ENCODE measurements around the gene TIMM23. TPM values are rescaled to one million over a fixed set of nuclear protein-coding genes. Genes with fewer than 3 reads are reported as not detected.

Gene TIMM23
- total RNA-seq, 1 experiment from 2014 or later = 70.1 TPM

- H2AFZ ChIP-seq (ENCODE audit: low read depth, low read length, poor library complexity, severe bottlenecking) = no peak overlapping the region
- RAD21 ChIA-PET (ENCODE audit: low non-redundant PET in 1 of 2, low total read pairs in 2 of 2, uncharacterized antibody in 2 of 2, unreplicated experiment in 2 of 2) = no interaction called here
Observed at GRCh38 chr10:46019177-46019528, 46.9 kb downstream of the TIMM23 start.

More at GRCh38 chr10:46019177-46019528, 46.9 kb downstream of the TIMM23 start:
- Histone ChIP-seq H3K27me3 (ENCODE audit: insufficient read depth, low read length) (no peaks in the 10 kb centered on the region), H3K4me2 (ENCODE audit: low read length) (no peak overlapping the region), H3K9me2 (ENCODE audit: insufficient read depth) (no peaks in the 10 kb centered on the region), H3K9me3 (ENCODE audit: control insufficient read depth in 1 of 2, insufficient read depth in 1 of 2, low read depth in 1 of 2, low read length in 2 of 2) (no peaks in the 10 kb centered on the region), H3K79me2 (ENCODE audit: insufficient read depth, low read length) (peaks cover 88% of the 10 kb centered on the region), H3K4me3 (replicated peaks in 1 of 2; ENCODE audit: low read depth in 1 of 2, low read length in 2 of 2) (no peak overlapping the region), H4K20me1 (ENCODE audit: insufficient read depth) (peaks cover 9% of the 10 kb centered on the region; the same call in 1 of the 2 replicates), H3K9ac (ENCODE audit: low read length) (no peak overlapping the region), H3K36me3 (ENCODE audit: control insufficient read depth in 1 of 2, insufficient read depth in 2 of 2, low read length in 2 of 2) (peaks cover 4 to 10% of the 10 kb centered on the region in 2 experiments; a peak in 3 of 4 replicates), H3K27ac (ENCODE audit: low read depth, low read length) (no peak overlapping the region), H3K4me1 (ENCODE audit: control insufficient read depth in 1 of 2, insufficient read depth in 2 of 2, low read length in 2 of 2) (peaks cover 21 to 33% of the 10 kb centered on the region in 2 experiments)
- POLR2A ChIA-PET = no interaction called here
- CTCF ChIA-PET = interaction anchor here (1.0 kb wide), 1 partner anchor 10 kb away, joined by 4 read pairs; no protein-coding TSS in a partner anchor
- DNase-seq (ENCODE audit: low read depth, low spot score) (no peak), ATAC-seq (no peak)
- no peak for TF ChIP-seq TCF7L2 (IDR thresholded peaks at IDR 0.05; ENCODE audit: borderline replicate concordance, extremely low read depth, insufficient read depth, insufficient read length)
- no peak for TF ChIP-seq POLR2AphosphoS5 (IDR thresholded peaks at IDR 0.05; ENCODE audit: low read depth, low read length)
- no peak for TF ChIP-seq JUND (IDR thresholded peaks at IDR 0.05)
- TF ChIP-seq ATF3 (IDR thresholded peaks at IDR 0.05) = no peak
- TF ChIP-seq REST (IDR thresholded peaks at IDR 0.05; ENCODE audit: low read depth) = no peak
- TF ChIP-seq RAD21 (IDR thresholded peaks at IDR 0.05; ENCODE audit: low read depth) = no peak
- TF ChIP-seq CTCF (IDR thresholded peaks at IDR 0.05 in 2 of 3, conservative IDR thresholded peaks at IDR 0.05 in 1 of 3; ENCODE audit: borderline replicate concordance in 1 of 3, insufficient read depth in 1 of 3, low read depth in 2 of 3, low read length in 2 of 3) = no peak
- TF ChIP-seq ELF1 (IDR thresholded peaks at IDR 0.05; ENCODE audit: borderline replicate concordance, low read depth) = no peak
- TF ChIP-seq ZBTB33 (IDR thresholded peaks at IDR 0.05; ENCODE audit: extremely low read depth, insufficient replicate concordance, low read length) = no peak
- no peak for TF ChIP-seq CEBPB (IDR thresholded peaks at IDR 0.05; ENCODE audit: low read depth)
- no peak for TF ChIP-seq EZH2phosphoT487 (IDR thresholded peaks at IDR 0.05; ENCODE audit: borderline replicate concordance)
- no peak for TF ChIP-seq ZFX (IDR thresholded peaks at IDR 0.05)
- intact Hi-C loops (cut with micrococcal nuclease) = no loop called here
- no TSS peak for BruUV-seq (replicated peaks)
